Measurements from ENCODE around the gene CAMK2B.

- TF ChIP-seq KAT7 (CRISPR knock-in tag; IDR thresholded peaks at IDR 0.05; ENCODE audit: borderline replicate concordance) (no peak), REST (IDR thresholded peaks at IDR 0.05; ENCODE audit: borderline replicate concordance in 1 of 2, low read depth in 1 of 2, low read length in 2 of 2) (no peak), KDM1A (CRISPR knock-in tag; IDR thresholded peaks at IDR 0.05) (no peak)
Measured at GRCh38 chr7:44267178-44267577, 58.2 kb downstream of the CAMK2B start.
